ENCODE results near the gene TNIK. TPM values are rescaled to one million over a fixed set of nuclear protein-coding genes. Genes with fewer than 3 reads are reported as not detected.

TNIK gene
- total and polyA plus RNA-seq, 2 of the 4 experiments (the other 2 are of a cell fraction), result 3.4 to 6.3 TPM

DNA sequence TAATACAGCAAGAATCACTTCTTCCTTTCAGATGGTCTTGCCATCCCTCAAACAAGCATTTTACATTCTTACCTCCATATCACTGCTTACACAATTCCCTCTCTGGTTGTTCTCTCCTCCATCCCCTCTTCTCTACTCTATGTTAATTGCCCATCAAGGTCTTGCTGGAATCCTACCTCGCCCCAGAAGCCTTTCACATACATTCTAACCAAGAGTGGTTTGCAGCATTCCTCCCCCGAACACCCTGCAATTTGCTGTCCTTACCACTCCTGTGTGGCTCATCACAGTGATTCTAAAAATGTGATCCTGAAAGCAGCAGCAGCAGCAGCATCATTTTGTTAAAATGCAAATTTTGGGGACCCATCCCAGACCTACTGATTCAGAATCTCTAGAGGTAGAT lies 30.6 kb downstream of the TNIK start:
- Histone ChIP-seq H2BK120ac (ENCODE audit: low read depth, low read length) (no peak overlapping the region), H4K20me1 (ENCODE audit: insufficient read depth, low read length) (no peaks in the 10 kb centered on the region), H3K14ac (replicated peaks; ENCODE audit: low read depth, low read length) (no peak overlapping the region), H3K9ac (ENCODE audit: low read depth, low read length) (no peak overlapping the region), H2AK9ac (replicated peaks; ENCODE audit: low read depth, low read length, poor library complexity) (no peak overlapping the region), H3K9me3 (ENCODE audit: control insufficient read depth, insufficient read depth, low read length) (no peaks in the 10 kb centered on the region), H2BK5ac (ENCODE audit: low read depth, low read length, poor library complexity, severe bottlenecking) (no peak overlapping the region), H3K27ac (ENCODE audit: insufficient read depth, low read length) (no peak overlapping the region), H3K4me3 (ENCODE audit: insufficient read depth, low read depth, low read length) (no peak overlapping the region), H3K56ac (ENCODE audit: extremely low read depth, insufficient read depth, low read length) (no peak overlapping the region), H2AFZ (replicated peaks; ENCODE audit: low read length, poor library complexity) (no peak overlapping the region), H3K9me1 (ENCODE audit: insufficient read depth, low read length) (no peaks in the 10 kb centered on the region), H3K27me3 (ENCODE audit: control insufficient read depth, insufficient read depth, low read length) (no peaks in the 10 kb centered on the region; the same call in 1 of the 2 replicates), H4K8ac (ENCODE audit: low read depth in 2 of 2, low read length in 2 of 2) (no peak overlapping the region), H3K4ac (ENCODE audit: low read depth, low read length) (no peak overlapping the region), H4K91ac (ENCODE audit: insufficient read depth, low read depth, low read length) (no peak overlapping the region), H3K4me1 (ENCODE audit: control insufficient read depth, insufficient read depth, low read length) (no peaks in the 10 kb centered on the region), H3K23ac (ENCODE audit: low read depth, low read length) (no peak overlapping the region), H3K4me2 (ENCODE audit: low read depth, low read length) (no peak overlapping the region), H2BK20ac (ENCODE audit: low read depth, low read length) (no peak overlapping the region), H3K18ac (ENCODE audit: low read depth, low read length) (no peak overlapping the region), H2AK5ac (ENCODE audit: low read depth, low read length) (no peak overlapping the region), H3K79me1 (ENCODE audit: low read depth in 1 of 2, low read length in 2 of 2) (no peaks in the 10 kb centered on the region; a peak in 1 of 4 replicates), H2BK15ac (ENCODE audit: low read depth, low read length) (no peak overlapping the region), H3K36me3 (ENCODE audit: control insufficient read depth, insufficient read depth, low read length) (no peaks in the 10 kb centered on the region), H4K5ac (ENCODE audit: low read depth, low read length) (no peak overlapping the region)
- intact Hi-C loops (cut with micrococcal nuclease), result no loop called here
- DNase-seq (no peak), ATAC-seq (ENCODE audit: low read depth) (no peak)
- POLR2A ChIA-PET (ENCODE audit: unreplicated experiment), result no interaction called here
- dilution Hi-C loops (cut with HindIII; ENCODE audit: low sequenced_read_pairs, unreplicated experiment), result no loop called here
- 78% methylated on average over 1 of the region's 2 CpGs; no CpG with 5 or more reads in 1 of the 2 experiments for WGBS, 2 experiments (ENCODE audit: extremely low coverage in 2 of 2, insufficient read length in 1 of 2)
- in situ Hi-C loops (cut with MboI; ENCODE audit: low sequenced_read_pairs), result no loop called here
- CTCF ChIA-PET, result no interaction called here
- TF ChIP-seq NFE2L2 (IDR thresholded peaks at IDR 0.05; ENCODE audit: low read depth, low read length) (no peak), RFX5 (IDR thresholded peaks at IDR 0.05; ENCODE audit: low read depth, low read length) (no peak), RCOR1 (IDR thresholded peaks at IDR 0.05; ENCODE audit: insufficient replicate concordance, low read length) (no peak), FOS (IDR thresholded peaks at IDR 0.05; ENCODE audit: low read depth, low read length) (no peak), MAZ (IDR thresholded peaks at IDR 0.05; ENCODE audit: borderline replicate concordance, low read depth, low read length) (no peak), MXI1 (IDR thresholded peaks at IDR 0.05; ENCODE audit: borderline replicate concordance, low read depth, low read length) (no peak), SMC3 (IDR thresholded peaks at IDR 0.05; ENCODE audit: low read depth, low read length) (no peak), BHLHE40 (IDR thresholded peaks at IDR 0.05; ENCODE audit: low read depth, low read length) (no peak), MAFK (IDR thresholded peaks at IDR 0.05; ENCODE audit: low read depth, low read length) (no peak), RAD21 (IDR thresholded peaks at IDR 0.05; ENCODE audit: low read length) (no peak), POLR2A (IDR thresholded peaks at IDR 0.05; ENCODE audit: low read depth, low read length) (no peak)
- TF ChIP-seq, protein P1, sequence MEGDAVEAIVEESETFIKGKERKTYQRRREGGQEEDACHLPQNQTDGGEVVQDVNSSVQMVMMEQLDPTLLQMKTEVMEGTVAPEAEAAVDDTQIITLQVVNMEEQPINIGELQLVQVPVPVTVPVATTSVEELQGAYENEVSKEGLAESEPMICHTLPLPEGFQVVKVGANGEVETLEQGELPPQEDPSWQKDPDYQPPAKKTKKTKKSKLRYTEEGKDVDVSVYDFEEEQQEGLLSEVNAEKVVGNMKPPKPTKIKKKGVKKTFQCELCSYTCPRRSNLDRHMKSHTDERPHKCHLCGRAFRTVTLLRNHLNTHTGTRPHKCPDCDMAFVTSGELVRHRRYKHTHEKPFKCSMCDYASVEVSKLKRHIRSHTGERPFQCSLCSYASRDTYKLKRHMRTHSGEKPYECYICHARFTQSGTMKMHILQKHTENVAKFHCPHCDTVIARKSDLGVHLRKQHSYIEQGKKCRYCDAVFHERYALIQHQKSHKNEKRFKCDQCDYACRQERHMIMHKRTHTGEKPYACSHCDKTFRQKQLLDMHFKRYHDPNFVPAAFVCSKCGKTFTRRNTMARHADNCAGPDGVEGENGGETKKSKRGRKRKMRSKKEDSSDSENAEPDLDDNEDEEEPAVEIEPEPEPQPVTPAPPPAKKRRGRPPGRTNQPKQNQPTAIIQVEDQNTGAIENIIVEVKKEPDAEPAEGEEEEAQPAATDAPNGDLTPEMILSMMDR (conservative IDR thresholded peaks at IDR 0.05; ENCODE audit: low read depth, low read length), result no peak
- TF ChIP-seq, protein P2, sequence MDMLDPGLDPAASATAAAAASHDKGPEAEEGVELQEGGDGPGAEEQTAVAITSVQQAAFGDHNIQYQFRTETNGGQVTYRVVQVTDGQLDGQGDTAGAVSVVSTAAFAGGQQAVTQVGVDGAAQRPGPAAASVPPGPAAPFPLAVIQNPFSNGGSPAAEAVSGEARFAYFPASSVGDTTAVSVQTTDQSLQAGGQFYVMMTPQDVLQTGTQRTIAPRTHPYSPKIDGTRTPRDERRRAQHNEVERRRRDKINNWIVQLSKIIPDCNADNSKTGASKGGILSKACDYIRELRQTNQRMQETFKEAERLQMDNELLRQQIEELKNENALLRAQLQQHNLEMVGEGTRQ (IDR thresholded peaks at IDR 0.05; ENCODE audit: low read depth, low read length), result no peak
- no TSS peak for BruUV-seq (replicated peaks)

Measured in IMR-90 (cell line).